Measurements from ENCODE around the gene EVI5L.

The EVI5L gene

GRCh38 chr19:7841751-7842660 is 12.0 kb downstream of the EVI5L start:
- intact Hi-C loops (cut with DNase I), result no loop called here
- no peak for DNase-seq

GRCh38 chr19:7842661-7843294 is 12.8 kb downstream of the EVI5L start:
- no peak for DNase-seq
- intact Hi-C loops (cut with DNase I), result no loop called here

- intact Hi-C loops (cut with DNase I), result no loop called here
These were observed 13.5 kb downstream of the EVI5L start for GRCh38 chr19:7843521-7843920.

GRCh38 chr19:7844405-7844804 is 14.4 kb downstream of the EVI5L start:
- intact Hi-C loops (cut with DNase I), result no loop called here
- DNase-seq, result no peak

More at GRCh38 chr19:7843521-7843920, 13.5 kb downstream of the EVI5L start:
- DNase-seq, result no peak

- intact Hi-C loops (cut with DNase I), result no loop called here
- no peak for DNase-seq
These were observed 14.9 kb downstream of the EVI5L start for GRCh38 chr19:7844951-7845350.

GRCh38 chr19:7845390-7846154 is 15.6 kb downstream of the EVI5L start:
- no peak for DNase-seq

GRCh38 chr19:7846155-7846646 is 16.2 kb downstream of the EVI5L start:
- intact Hi-C loops (cut with DNase I), result no loop called here

More at GRCh38 chr19:7845390-7846154, 15.6 kb downstream of the EVI5L start:
- intact Hi-C loops (cut with DNase I), result no loop called here

GRCh38 chr19:7847664-7848063 is 17.6 kb downstream of the EVI5L start:
- intact Hi-C loops (cut with DNase I), result no loop called here
- peak in 3 of 42 donors; percentile 19 to 32 (median 23) for DNase-seq

More at GRCh38 chr19:7846155-7846646, 16.2 kb downstream of the EVI5L start:
- peak in 1 of 42 donors; percentile 20 for DNase-seq

GRCh38 chr19:7848779-7849457 is 18.9 kb downstream of the EVI5L start:
- peak in 28 of 42 donors; percentile 46 to 86 (median 70) for DNase-seq
- intact Hi-C loops (cut with DNase I), result no loop called here

- DNase-seq, result peak in 1 of 42 donors; percentile 17
- intact Hi-C loops (cut with DNase I), result no loop called here
These were observed 19.6 kb downstream of the EVI5L start for GRCh38 chr19:7849631-7849999.

GRCh38 chr19:7850000-7850813 is 20.2 kb downstream of the EVI5L start:
- intact Hi-C loops (cut with DNase I), result no loop called here
- DNase-seq, result peak in 7 of 42 donors; percentile 25 to 49 (median 35)

GRCh38 chr19:7850945-7851622 is 21.1 kb downstream of the EVI5L start:
- intact Hi-C loops (cut with DNase I), result no loop called here

GRCh38 chr19:7851623-7852500 is 21.8 kb downstream of the EVI5L start:
- intact Hi-C loops (cut with DNase I), result no loop called here

More at GRCh38 chr19:7850945-7851622, 21.1 kb downstream of the EVI5L start:
- DNase-seq, result peak in 2 of 42 donors; percentile 20 to 29

GRCh38 chr19:7852851-7853769 is 23.1 kb downstream of the EVI5L start:
- DNase-seq, result peak in 38 of 42 donors; percentile 51 to 89 (median 75)
- intact Hi-C loops (cut with DNase I), result no loop called here

More at GRCh38 chr19:7851623-7852500, 21.8 kb downstream of the EVI5L start:
- DNase-seq, result peak; percentile 87 to 99 (median 95)

GRCh38 chr19:7853770-7854128 is 23.7 kb downstream of the EVI5L start:
- peak in 1 of 42 donors; percentile 20 for DNase-seq
- intact Hi-C loops (cut with DNase I), result no loop called here

Measured in head of caudate nucleus (tissue), 42 donors.